ENCODE results near the gene ACAP1. TPM values are rescaled to one million over a fixed set of nuclear protein-coding genes. Genes with fewer than 3 reads are reported as not detected.

The ACAP1 gene
- total RNA-seq, 2 experiments from 2014 or later, result 727 to 775 TPM

- Mint-ChIP-seq H3K27ac (no peak overlapping the region), H3K4me3 (peak overlapping the region; percentile 19), H3K9me3 (no peaks in the 10 kb centered on the region), H3K36me3 (ENCODE audit: low read depth) (no peaks in the 10 kb centered on the region), H3K27me3 (peaks cover 42% of the 10 kb centered on the region), H3K4me1 (peaks cover 26% of the 10 kb centered on the region)
- POLR2A ChIA-PET, result no interaction called here
- CTCF ChIA-PET, result interaction anchor here (0.6 to 5.9 kb wide), 25 partner anchors 9 to 250 kb away, joined by 3 to 48 read pairs (median 4); partner anchors contain the start of genes ACADVL, ASGR1, CTDNEP1 and DLG4
- DNase-seq, result peak; percentile 62
These were observed 40.0 kb upstream of the ACAP1 start for GRCh38 chr17:7296189-7296861.

GRCh38 chr17:7304179-7304578 is 32.1 kb upstream of the ACAP1 start:
- Mint-ChIP-seq H3K27me3 (peaks cover 8% of the 10 kb centered on the region), H3K36me3 (ENCODE audit: low read depth) (peaks cover 10% of the 10 kb centered on the region), H3K27ac (no peak overlapping the region), H3K4me1 (peaks cover 12% of the 10 kb centered on the region), H3K4me3 (no peak overlapping the region), H3K9me3 (no peaks in the 10 kb centered on the region)
- ChIA-PET CTCF (interaction anchor here (0.6 to 2.8 kb wide), 3 partner anchors 8 to 18 kb away, joined by 8 to 14 read pairs (median 11); no protein-coding TSS in a partner anchor), POLR2A (interaction anchor here (0.6 kb wide), 1 partner anchor 15 kb away, joined by 3 read pairs; no protein-coding TSS in a partner anchor)
- DNase-seq, result no peak

DNA sequence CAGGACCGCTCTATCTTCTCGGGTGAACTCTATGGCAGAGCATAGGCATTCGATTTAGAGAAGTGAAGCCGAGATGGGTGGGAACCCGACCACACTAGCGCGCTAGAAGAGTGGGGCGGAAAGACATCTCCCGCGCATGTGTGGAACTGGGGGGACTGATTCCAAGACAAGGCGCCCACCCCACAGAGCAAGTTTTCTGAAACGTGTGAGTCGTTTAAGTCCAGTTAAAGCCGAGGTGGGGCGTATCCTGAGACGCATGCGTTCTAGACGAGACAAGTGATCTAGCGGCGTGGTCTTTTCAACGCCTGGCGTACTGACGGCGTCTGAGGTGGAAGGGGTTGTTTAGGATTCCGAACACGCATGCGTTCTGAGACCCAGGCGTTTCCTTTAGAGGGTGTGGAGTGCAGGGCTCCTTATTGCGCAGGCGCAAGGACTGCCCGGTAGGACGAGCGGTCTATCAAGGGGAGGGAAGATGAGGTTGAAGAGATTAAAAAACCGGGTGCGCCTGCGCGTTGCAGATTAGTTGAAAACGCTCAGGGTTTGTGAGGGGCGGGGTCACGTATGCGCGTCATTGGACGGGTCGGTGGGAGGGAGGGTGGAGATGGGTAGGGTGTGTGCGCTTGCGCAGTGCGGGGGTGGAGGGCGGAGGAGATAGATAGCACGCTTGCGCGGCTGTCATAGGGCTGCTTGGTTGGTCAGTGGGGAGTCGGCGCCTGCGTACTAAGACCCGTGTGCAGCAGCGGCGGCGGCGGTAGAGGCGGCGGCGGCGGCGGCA is 29.2 kb upstream of the ACAP1 start, which contains the start of gene EIF5A:
Gene EIF5A, plus strand, starts transcription at position 718 of the 775 bp plus-strand sequence. CDS start 2,008 bp downstream, outside the sequence.
- H3K4me3 Mint-ChIP-seq, result peak within 1 kb of the TSS; percentile 96
- CTCF ChIA-PET, result no interaction called here
- POLR2A ChIA-PET, result no interaction called here
- H3K36me3 Mint-ChIP-seq (ENCODE audit: low read depth), result peaks cover 35% of the 10 kb centered on the region
- no peaks in the 10 kb centered on the region for H3K27me3 Mint-ChIP-seq
- H3K27ac Mint-ChIP-seq, result peak within 1 kb of the TSS; percentile 99
- DNase-seq, result peak; percentile 100
- peaks cover 38% of the 10 kb centered on the region for H3K4me1 Mint-ChIP-seq
- H3K9me3 Mint-ChIP-seq, result no peaks in the 10 kb centered on the region

GRCh38 chr17:7307686-7308624 is 28.4 kb upstream of the ACAP1 start:
- Mint-ChIP-seq H3K4me3 (peak overlapping the region; percentile 96), H3K4me1 (peaks cover 45% of the 10 kb centered on the region), H3K9me3 (no peaks in the 10 kb centered on the region), H3K27ac (peak overlapping the region; percentile 99), H3K27me3 (no peaks in the 10 kb centered on the region), H3K36me3 (ENCODE audit: low read depth) (peaks cover 44% of the 10 kb centered on the region)
- POLR2A ChIA-PET, result no interaction called here
- DNase-seq, result peak; percentile 56
- CTCF ChIA-PET, result interaction anchor here (1.0 to 1.8 kb wide), 4 partner anchors 11 to 87 kb away, joined by 3 to 6 read pairs (median 3); no protein-coding TSS in a partner anchor

- Mint-ChIP-seq H3K27me3 (no peaks in the 10 kb centered on the region), H3K36me3 (ENCODE audit: low read depth) (peaks cover 52% of the 10 kb centered on the region), H3K4me1 (peaks cover 53% of the 10 kb centered on the region), H3K4me3 (peak overlapping the region; percentile 96), H3K9me3 (no peaks in the 10 kb centered on the region), H3K27ac (peak overlapping the region; percentile 99)
- POLR2A ChIA-PET, result interaction anchor here (0.6 kb wide), 1 partner anchor 64 kb away, joined by 5 read pairs; no protein-coding TSS in a partner anchor
- DNase-seq, result peak; percentile 89
- CTCF ChIA-PET, result interaction anchor here (1.0 to 1.8 kb wide), 4 partner anchors 12 to 88 kb away, joined by 3 to 6 read pairs (median 3); no protein-coding TSS in a partner anchor
These were observed 27.5 kb upstream of the ACAP1 start for GRCh38 chr17:7308625-7309433.

DNA sequence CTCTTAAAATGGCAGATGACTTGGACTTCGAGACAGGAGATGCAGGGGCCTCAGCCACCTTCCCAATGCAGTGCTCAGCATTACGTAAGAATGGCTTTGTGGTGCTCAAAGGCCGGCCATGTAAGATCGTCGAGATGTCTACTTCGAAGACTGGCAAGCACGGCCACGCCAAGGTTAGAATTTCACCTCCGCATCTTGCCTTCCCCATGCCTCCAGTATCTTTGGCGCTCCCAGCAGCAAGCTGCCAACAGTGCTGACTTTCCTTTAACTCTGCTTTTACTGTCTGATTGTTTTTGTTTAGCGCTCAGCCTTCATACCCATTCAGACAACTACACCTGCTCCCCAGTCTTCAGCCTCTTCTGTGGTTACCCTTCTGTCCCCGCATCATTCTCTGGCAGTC is 26.7 kb upstream of the ACAP1 start:
- no peaks in the 10 kb centered on the region for H3K9me3 Mint-ChIP-seq
- peaks cover 61% of the 10 kb centered on the region for H3K4me1 Mint-ChIP-seq
- peak overlapping the region; percentile 99 for H3K27ac Mint-ChIP-seq
- H3K36me3 Mint-ChIP-seq (ENCODE audit: low read depth), result peaks cover 58% of the 10 kb centered on the region
- DNase-seq, result no peak
- H3K4me3 Mint-ChIP-seq, result peak overlapping the region; percentile 96
- ChIA-PET POLR2A (interaction anchor here (0.5 to 0.6 kb wide), 2 partner anchors 64 to 139 kb away, joined by 3 to 5 read pairs; no protein-coding TSS in a partner anchor), CTCF (interaction anchor here (1.1 to 1.8 kb wide), 4 partner anchors 12 to 25 kb away, joined by 3 to 6 read pairs (median 4); no protein-coding TSS in a partner anchor)
- H3K27me3 Mint-ChIP-seq, result no peaks in the 10 kb centered on the region

GRCh38 chr17:7311110-7311705 is 25.1 kb upstream of the ACAP1 start:
- peak overlapping the region; percentile 96 for H3K4me3 Mint-ChIP-seq
- no peaks in the 10 kb centered on the region for H3K27me3 Mint-ChIP-seq
- H3K4me1 Mint-ChIP-seq, result peaks cover 63% of the 10 kb centered on the region
- CTCF ChIA-PET, result interaction anchor here (0.7 to 1.8 kb wide), 5 partner anchors 10 to 249 kb away, joined by 3 to 6 read pairs (median 4); no protein-coding TSS in a partner anchor
- no peak for DNase-seq
- H3K27ac Mint-ChIP-seq, result no peak overlapping the region
- POLR2A ChIA-PET, result no interaction called here
- H3K36me3 Mint-ChIP-seq (ENCODE audit: low read depth), result peaks cover 62% of the 10 kb centered on the region
- no peaks in the 10 kb centered on the region for H3K9me3 Mint-ChIP-seq

GRCh38 chr17:7312432-7313087 is 23.8 kb upstream of the ACAP1 start:
- POLR2A ChIA-PET, result interaction anchor here (0.6 kb wide), 1 partner anchor 72 kb away, joined by 3 read pairs; no protein-coding TSS in a partner anchor
- CTCF ChIA-PET, result interaction anchor here (0.7 to 1.8 kb wide), 3 partner anchors 10 to 25 kb away, joined by 3 to 4 read pairs (median 4); no protein-coding TSS in a partner anchor
- DNase-seq, result no peak
- peaks cover 63% of the 10 kb centered on the region for H3K36me3 Mint-ChIP-seq (ENCODE audit: low read depth)
- H3K27ac Mint-ChIP-seq, result peak overlapping the region; percentile 78
- H3K9me3 Mint-ChIP-seq, result no peaks in the 10 kb centered on the region
- H3K4me1 Mint-ChIP-seq, result peaks cover 61% of the 10 kb centered on the region
- no peak overlapping the region for H3K4me3 Mint-ChIP-seq
- no peaks in the 10 kb centered on the region for H3K27me3 Mint-ChIP-seq

GRCh38 chr17:7313088-7313889 is 23.0 kb upstream of the ACAP1 start:
- ChIA-PET CTCF (interaction anchor here (0.5 to 1.8 kb wide), 5 partner anchors 9 to 345 kb away, joined by 3 to 4 read pairs (median 4); no protein-coding TSS in a partner anchor), POLR2A (interaction anchor here (0.5 kb wide), 1 partner anchor 370 kb away, joined by 3 read pairs; no protein-coding TSS in a partner anchor)
- DNase-seq, result no peak

More at GRCh38 chr17:7313088-7313889, 23.0 kb upstream of the ACAP1 start:
- Mint-ChIP-seq H3K27me3 (no peaks in the 10 kb centered on the region), H3K9me3 (no peaks in the 10 kb centered on the region), H3K27ac (peak overlapping the region; percentile 84), H3K36me3 (ENCODE audit: low read depth) (peaks cover 67% of the 10 kb centered on the region), H3K4me3 (peak overlapping the region; percentile 83), H3K4me1 (peaks cover 61% of the 10 kb centered on the region)

Measured in activated CD4-positive, alpha-beta T cell treated with anti-CD3 and anti-CD28 coated beads, Interleukin-2, amount 10 ng/mL, durations not matched to agents 7 days and 5 days (primary cell).